ENCODE results near the gene UPK1A. TPM values are rescaled to one million over a fixed set of nuclear protein-coding genes. Genes with fewer than 3 reads are reported as not detected.

Gene UPK1A
- total and polyA plus RNA-seq, 2 donors (not counting 3 experiments of a cell fraction or from before 2014, with no cell fraction given) = not detected

DNA sequence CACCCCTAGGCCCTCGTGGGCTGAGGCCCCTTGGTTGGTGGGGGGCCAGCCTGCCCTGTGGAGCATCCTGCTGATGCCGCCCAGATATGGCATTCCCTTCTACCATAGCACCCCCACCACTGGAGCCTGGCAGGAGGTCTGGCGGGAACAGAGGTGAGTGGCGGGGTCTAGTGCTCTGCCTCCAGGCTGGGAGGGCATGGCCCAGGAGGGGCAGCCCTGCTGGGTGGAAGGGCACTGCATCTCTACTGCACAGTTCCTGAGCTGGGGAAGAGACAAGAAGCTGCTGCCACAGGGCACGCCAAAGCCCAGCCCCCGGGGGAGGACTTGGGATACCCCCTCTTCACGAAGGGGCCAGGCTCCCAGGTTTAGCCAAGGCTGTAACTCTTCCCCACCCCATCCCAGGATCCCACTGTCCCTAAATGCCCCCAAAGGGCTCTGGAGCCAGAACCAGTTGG lies 49.1 kb downstream of the UPK1A start:
- DNase-seq (ENCODE audit: low read depth, low spot score) = no peak
- Histone ChIP-seq H3K27me3 (ENCODE audit: control insufficient read depth in 2 of 2, insufficient read depth in 2 of 2, low read length in 2 of 2) (no peaks in the 10 kb centered on the region), H3K79me2 (ENCODE audit: control insufficient read depth, insufficient read depth, low read length) (peaks cover 23% of the 10 kb centered on the region), H3K9me3 (replicated peaks; ENCODE audit: control insufficient read depth, insufficient read depth, low read length) (no peaks in the 10 kb centered on the region), H3K4me2 (ENCODE audit: insufficient read depth, low read length) (no peak overlapping the region), H3K4me1 (ENCODE audit: control insufficient read depth, extremely low read depth, insufficient read depth, low read length) (peaks cover 17% of the 10 kb centered on the region), H3K36me3 (ENCODE audit: control insufficient read depth in 2 of 2, extremely low read depth in 1 of 2, insufficient read depth in 2 of 2, low read length in 2 of 2) (peaks cover 0 to 4% of the 10 kb centered on the region in 2 experiments), H4K20me1 (replicated peaks; ENCODE audit: control insufficient read depth, extremely low read depth, insufficient read depth, low read length) (no peaks in the 10 kb centered on the region), H3K9ac (replicated peaks; ENCODE audit: extremely low read depth, insufficient read depth, low read length) (no peak overlapping the region), H3K9me1 (replicated peaks; ENCODE audit: control insufficient read depth, extremely low read depth, insufficient read depth, low read length) (no peaks in the 10 kb centered on the region), H3K27ac (ENCODE audit: insufficient read depth, low read depth, low read length) (no peak overlapping the region), H3K4me3 (replicated peaks in 1 of 3; ENCODE audit: insufficient read depth in 1 of 3, low read depth in 1 of 3, low read length in 3 of 3) (no peak overlapping the region), H2AFZ (ENCODE audit: low read depth, low read length) (no peak overlapping the region)
- intact Hi-C loops (cut with micrococcal nuclease) = no loop called here
- ChIA-PET POLR2A (no interaction called here), CTCF (interaction anchor here (0.5 to 1.2 kb wide), 3 partner anchors 17 to 573 kb away, joined by 3 to 10 read pairs (median 3); partner anchors contain the start of gene FXYD7)
- dilution Hi-C loops (cut with MboI; ENCODE audit: extremely low pct_ligation_motif_present, low sequenced_read_pairs) = no loop called here
- FAIRE-seq = no peak
- BruUV-seq (replicated peaks) = no TSS peak
- TF ChIP-seq MYC (IDR thresholded peaks at IDR 0.05; ENCODE audit: low read depth, low read length) = no peak
- no peak for TF ChIP-seq MAX (IDR thresholded peaks at IDR 0.05; ENCODE audit: insufficient read depth, insufficient read length)

GRCh38 chr19:35715981-35716800 lies 49.9 kb downstream of the UPK1A start:
- TF ChIP-seq POLR2A (IDR thresholded peaks at IDR 0.05; ENCODE audit: low read depth, low read length) (no peak), GATA2 (IDR thresholded peaks at IDR 0.05; ENCODE audit: insufficient read depth, insufficient read length, low read depth, low read length) (no peak), CTCF (IDR thresholded peaks at IDR 0.05; ENCODE audit: extremely low read depth in 1 of 2, insufficient read depth in 1 of 2, low read depth in 1 of 2, low read length in 2 of 2) (no peak), EZH2 (IDR thresholded peaks at IDR 0.05; ENCODE audit: borderline replicate concordance, low read depth, low read length, severe bottlenecking) (no peak), MYC (IDR thresholded peaks at IDR 0.05; ENCODE audit: low read depth, low read length) (no peak), FOS (IDR thresholded peaks at IDR 0.05; ENCODE audit: borderline replicate concordance, insufficient read depth, low read length) (no peak), POLR2AphosphoS5 (IDR thresholded peaks at IDR 0.05; ENCODE audit: insufficient read depth, low read depth, low read length) (no peak), MAX (IDR thresholded peaks at IDR 0.05; ENCODE audit: insufficient read depth, insufficient read length) (no peak), JUN (IDR thresholded peaks at IDR 0.05; ENCODE audit: borderline replicate concordance, insufficient read depth, insufficient read length, low read depth) (no peak)
- CTCF ChIA-PET = interaction anchor here (0.5 to 1.2 kb wide), 4 partner anchors 14 to 573 kb away, joined by 3 to 10 read pairs (median 4); partner anchors contain the start of gene FXYD7
- peaks cover under 1 to 5% of the 10 kb centered on the region in 2 experiments for H3K36me3 ChIP-seq (ENCODE audit: control insufficient read depth in 2 of 2, extremely low read depth in 1 of 2, insufficient read depth in 2 of 2, low read length in 2 of 2)
- no peak for FAIRE-seq
- peak overlapping the region; percentile 61 for H3K4me2 ChIP-seq (ENCODE audit: insufficient read depth, low read length)
- H3K27ac ChIP-seq (ENCODE audit: insufficient read depth, low read depth, low read length) = no peak overlapping the region
- H2AFZ ChIP-seq (ENCODE audit: low read depth, low read length) = peak overlapping the region; percentile 97
- POLR2A ChIA-PET = no interaction called here
- H3K79me2 ChIP-seq (ENCODE audit: control insufficient read depth, insufficient read depth, low read length) = peaks cover 26% of the 10 kb centered on the region
- intact Hi-C loops (cut with micrococcal nuclease) (no loop called here), dilution Hi-C loops (cut with MboI; ENCODE audit: extremely low pct_ligation_motif_present, low sequenced_read_pairs) (no loop called here)
- H3K27me3 ChIP-seq (ENCODE audit: control insufficient read depth in 2 of 2, insufficient read depth in 2 of 2, low read length in 2 of 2) = no peaks in the 10 kb centered on the region
- H4K20me1 ChIP-seq (replicated peaks; ENCODE audit: control insufficient read depth, extremely low read depth, insufficient read depth, low read length) = no peaks in the 10 kb centered on the region
- H3K4me1 ChIP-seq (ENCODE audit: control insufficient read depth, extremely low read depth, insufficient read depth, low read length) = peaks cover 17% of the 10 kb centered on the region
- H3K9me1 ChIP-seq (replicated peaks; ENCODE audit: control insufficient read depth, extremely low read depth, insufficient read depth, low read length) = no peaks in the 10 kb centered on the region
- peak overlapping the region; percentile 30 to 57 (median 46) for H3K4me3 ChIP-seq (replicated peaks in 1 of 3; ENCODE audit: insufficient read depth in 1 of 3, low read depth in 1 of 3, low read length in 3 of 3)
- no peaks in the 10 kb centered on the region for H3K9me3 ChIP-seq (replicated peaks; ENCODE audit: control insufficient read depth, insufficient read depth, low read length)
- peak overlapping the region; percentile 22 for H3K9ac ChIP-seq (replicated peaks; ENCODE audit: extremely low read depth, insufficient read depth, low read length)
- DNase-seq (ENCODE audit: low read depth, low spot score) = no peak
- no TSS peak for BruUV-seq (replicated peaks)
